GM12878 (cell line): ENCODE data around the gene ASB6. TPM values are rescaled to one million over a fixed set of nuclear protein-coding genes. Genes with fewer than 3 reads are reported as not detected.

Experiments
- ATAC-seq: fragments of 200-7000 bp; cut with Tn5 transposase; 3 replicates; pipeline ENCODE4 v1.9.1; 2020; ENCODE audit warnings: mild to moderate bottlenecking, moderate library complexity
- BruUV-seq: library from RNA; stranded (reverse); fragments of 400-500 nt; replicated peaks from 2 replicates; lab custom pipeline; 2021; lab: Mats Ljungman, UMichigan
- CTCF ChIA-PET: fragments of 300-600 bp; sonication (Branson Sonifier 250); formaldehyde crosslinking; extraction: SDS; loops from one replicate; lab custom pipeline; 2021; ENCODE audit warnings: inconsistent platforms; lab: Yijun Ruan, JAX
- POLR2A ChIA-PET: fragments of 350-600 bp; formaldehyde crosslinking; extraction: SDS; loops from one replicate; lab custom pipeline; 2021; ENCODE audit warnings: inconsistent platforms; lab: Charles Lee
- RAD21 ChIA-PET: fragments of 300-600 bp; sonication (Branson Sonifier 250); formaldehyde crosslinking; loops from one replicate; lab custom pipeline; 2023; ENCODE audit warnings: antibody characterized with exemption; ENCODE audit not compliant: unreplicated experiment; lab: Charles Lee
- SMC1A ChIA-PET: fragments of 300-600 bp; sonication (Branson Sonifier 250); formaldehyde crosslinking; loops from one replicate; lab custom pipeline; 2023; ENCODE audit not compliant: unreplicated experiment, uncharacterized antibody; lab: Charles Lee
- DNase-seq: peaks from one replicate; pipeline ENCODE4 v3.0.0-alpha.2; 2011; ENCODE audit warnings: low read depth, low spot score
- FAIRE-seq: peaks from 3 replicates; lab custom pipeline; 2011; peaks lifted over from hg19 to GRCh38; lab: Jason Lieb, UNC
- H2AFZ ChIP-seq: 2 replicates; pipeline ENCODE4 v1.6.0; 2011; ENCODE audit warnings: low read depth, low read length, control low read depth; ENCODE audit not compliant: control insufficient read depth
- H3K27ac ChIP-seq: 2 replicates; pipeline ENCODE4 v1.5.1; 2011; ENCODE audit warnings: control low read depth; ENCODE audit not compliant: control insufficient read depth, insufficient read depth
- H3K27me3 ChIP-seq, 2 experiments: replicated peaks in 1 of 2; 2 replicates each; pipeline versions ENCODE4 v1.6.0 to v1.6.1; 2011; ENCODE audit warnings: low read length in 1 of 2; ENCODE audit not compliant: control insufficient read depth in 2 of 2, insufficient read depth in 2 of 2
- H3K36me3 ChIP-seq, 2 experiments: 2 replicates each; pipeline ENCODE4 v1.5.1; 2011; ENCODE audit warnings: low read length in 1 of 2; ENCODE audit not compliant: control insufficient read depth in 2 of 2, insufficient read depth in 2 of 2
- H3K4me1 ChIP-seq: 2 replicates; pipeline ENCODE4 v1.6.1; 2011; ENCODE audit warnings: mild to moderate bottlenecking, low read length, moderate library complexity, mixed read lengths; ENCODE audit not compliant: control insufficient read depth, insufficient read depth
- H3K4me2 ChIP-seq: 2 replicates; pipeline ENCODE4 v1.6.0; 2011; ENCODE audit warnings: control low read depth; ENCODE audit not compliant: control insufficient read depth, insufficient read depth
- H3K4me3 ChIP-seq: fragments of 200-600 bp; sonication (generic); 2 replicates; pipeline ENCODE4 v1.5.1; 2016
- H3K79me2 ChIP-seq: 2 replicates; pipeline ENCODE4 v1.6.0; 2011; ENCODE audit warnings: low read length; ENCODE audit not compliant: control insufficient read depth, insufficient read depth
- H3K9ac ChIP-seq: 2 replicates; pipeline ENCODE4 v1.8.0; 2011; ENCODE audit warnings: low read length, control low read depth, mixed read lengths; ENCODE audit not compliant: control insufficient read depth, insufficient read depth
- H3K9me3 ChIP-seq: replicated peaks from 3 replicates; pipeline ENCODE4 v1.5.1; 2011; ENCODE audit warnings: mild to moderate bottlenecking, low read length; ENCODE audit not compliant: control insufficient read depth, insufficient read depth
- H4K20me1 ChIP-seq: 2 replicates; pipeline ENCODE4 v1.6.0; 2011; ENCODE audit not compliant: control insufficient read depth, insufficient read depth
- CHD1 ChIP-seq: IDR thresholded peaks from 2 replicates; pipeline ENCODE4 v1.6.1; 2012; ENCODE audit warnings: low read depth, low read length, improper control_type of control experiment
- CREB1 ChIP-seq: IDR thresholded peaks from 2 replicates; pipeline ENCODE4 v1.6.1; 2012; ENCODE audit warnings: low read depth, mild to moderate bottlenecking, inconsistent platforms
- EGR1 ChIP-seq, 2 experiments: IDR thresholded peaks; 1 replicate in 1 of 2; 2 replicates in 1 of 2; pipeline ENCODE4 v1.6.1; 2011 to 2012; ENCODE audit warnings: low read depth in 2 of 2, low read length in 2 of 2, borderline replicate concordance in 1 of 2, mild to moderate bottlenecking in 1 of 2, moderate library complexity in 1 of 2
- MXI1 ChIP-seq: fragments of 150-350 bp; IDR thresholded peaks from 2 replicates; pipeline ENCODE4 v1.6.1; 2011; ENCODE audit warnings: low read depth, mild to moderate bottlenecking, inconsistent platforms, low read length, improper control_type of control experiment
- SMAD1 ChIP-seq: fragments of 450-650 bp; IDR thresholded peaks from 2 replicates; pipeline ENCODE4 v1.6.1; 2018; ENCODE audit warnings: mild to moderate bottlenecking, low read depth; ENCODE audit not compliant: partially characterized antibody
- SMC3 ChIP-seq: IDR thresholded peaks from 2 replicates; pipeline ENCODE4 v1.6.1; 2011; ENCODE audit warnings: low read length, improper control_type of control experiment, borderline replicate concordance
- SREBF1 ChIP-seq: IDR thresholded peaks from 2 replicates; pipeline ENCODE4 v1.6.1; 2012; ENCODE audit warnings: mild to moderate bottlenecking, low read length
- ZNF217 ChIP-seq: fragments of 450-650 bp; IDR thresholded peaks from 2 replicates; pipeline ENCODE4 v1.6.1; 2017; ENCODE audit warnings: antibody characterized with exemption, mild to moderate bottlenecking
- WGBS: methylation state at CpG from one replicate; pipeline ENCODE4 v1.1.6; 2016; ENCODE audit warnings: low lambda C conversion rate; ENCODE audit not compliant: insufficient replicate concordance, insufficient coverage; ENCODE audit errors: missing lambda C conversion rate; 5-methylcytosine and 5-hydroxymethylcytosine counted together
- in situ Hi-C: fragments of 300-500 bp; cut with MboI; formaldehyde crosslinking; loops from 9 replicates; pipeline ENCODE4 v1.14.3; 2018; ENCODE audit warnings: mixed read lengths
- intact Hi-C: fragments of 100-400 bp; cut with micrococcal nuclease; formaldehyde crosslinking; loops from one replicate; pipeline ENCODE4 v1.14.2; 2022; ENCODE audit not compliant: unreplicated experiment
- polyA plus RNA-seq, 11 experiments: library from polyadenylated mRNA; depleted of rRNA in 4 of 11; unstranded in 6 of 11; stranded (reverse) in 5 of 11; fragments of >200 nt; fragmentation: Nextera tagmentation in 4 of 11; fragmentation: Illumina TruSeq in 1 of 11; extraction: Ambion mirVana in 4 of 11; extraction: Trizol in 1 of 11; gene quantifications; 1 replicate in 1 of 11; 2 replicates in 10 of 11; pipeline versions ENCODE4 v1.2.1 to v1.2.3, GENCODE V29; 2011 to 2016; ENCODE audit warnings: inconsistent platforms in 2 of 11, missing spikeins in 2 of 11, low read depth in 1 of 11
- total RNA-seq, 4 experiments: library from RNA; depleted of rRNA in 3 of 4; stranded (reverse); fragments of >200 nt in 3 of 4; fragmentation: Illumina TruSeq in 1 of 4; extraction: Trizol in 1 of 4; gene quantifications; 2 replicates each; pipeline versions ENCODE4 v1.2.1 to v1.2.3, GENCODE V29; 2013 to 2021
- TF ChIP-seq, protein P1 (sequence below): fragments of 450-650 bp; IDR thresholded peaks from 2 replicates; pipeline ENCODE4 v1.6.1; 2017; ENCODE audit warnings: mild to moderate bottlenecking
- TF ChIP-seq, protein P2 (sequence below): fragments of 450-650 bp; IDR thresholded peaks from 2 replicates; pipeline ENCODE4 v1.6.1; 2017; ENCODE audit warnings: antibody characterized with exemption, mild to moderate bottlenecking, moderate library complexity

ASB6 gene
- total and polyA plus RNA-seq, 10 of the 15 experiments (the other 5 are each of a cell fraction or from before 2014, with no cell fraction given), result 0.80 to 18.2 (median 9.9) TPM

DNA sequence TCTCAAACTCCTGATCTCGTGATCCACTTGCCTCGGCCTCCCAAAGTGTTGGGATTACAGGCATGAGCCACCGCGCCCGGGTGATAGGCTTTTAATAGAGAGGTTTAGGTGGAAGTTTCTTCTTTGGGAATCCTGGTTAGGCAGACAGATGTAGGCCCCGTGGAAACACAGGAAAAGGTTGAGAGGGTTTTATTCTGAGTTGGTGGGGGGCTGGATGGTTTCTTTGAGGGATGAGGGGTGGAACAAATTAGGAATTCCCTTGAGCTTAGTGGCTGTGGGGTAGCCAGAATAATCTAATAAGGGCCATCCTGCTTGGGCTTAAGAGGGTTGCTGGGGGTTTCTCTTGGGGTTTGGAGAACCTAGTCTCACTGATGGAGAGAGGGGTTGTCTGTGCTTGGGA is 51.5 kb downstream of the ASB6 start:
- Histone ChIP-seq H3K9me3 (no peaks in the 10 kb centered on the region), H3K27me3 (no peaks in the 10 kb centered on the region), H2AFZ (no peak overlapping the region), H3K9ac (no peak overlapping the region), H3K4me2 (no peak overlapping the region), H3K27ac (no peak overlapping the region), H3K4me3 (no peak overlapping the region), H4K20me1 (no peaks in the 10 kb centered on the region), H3K4me1 (peaks cover 14% of the 10 kb centered on the region), H3K79me2 (no peaks in the 10 kb centered on the region), H3K36me3 (no peaks in the 10 kb centered on the region)
- FAIRE-seq (no peak), ATAC-seq (no peak), DNase-seq (no peak)
- TF ChIP-seq, protein P1, sequence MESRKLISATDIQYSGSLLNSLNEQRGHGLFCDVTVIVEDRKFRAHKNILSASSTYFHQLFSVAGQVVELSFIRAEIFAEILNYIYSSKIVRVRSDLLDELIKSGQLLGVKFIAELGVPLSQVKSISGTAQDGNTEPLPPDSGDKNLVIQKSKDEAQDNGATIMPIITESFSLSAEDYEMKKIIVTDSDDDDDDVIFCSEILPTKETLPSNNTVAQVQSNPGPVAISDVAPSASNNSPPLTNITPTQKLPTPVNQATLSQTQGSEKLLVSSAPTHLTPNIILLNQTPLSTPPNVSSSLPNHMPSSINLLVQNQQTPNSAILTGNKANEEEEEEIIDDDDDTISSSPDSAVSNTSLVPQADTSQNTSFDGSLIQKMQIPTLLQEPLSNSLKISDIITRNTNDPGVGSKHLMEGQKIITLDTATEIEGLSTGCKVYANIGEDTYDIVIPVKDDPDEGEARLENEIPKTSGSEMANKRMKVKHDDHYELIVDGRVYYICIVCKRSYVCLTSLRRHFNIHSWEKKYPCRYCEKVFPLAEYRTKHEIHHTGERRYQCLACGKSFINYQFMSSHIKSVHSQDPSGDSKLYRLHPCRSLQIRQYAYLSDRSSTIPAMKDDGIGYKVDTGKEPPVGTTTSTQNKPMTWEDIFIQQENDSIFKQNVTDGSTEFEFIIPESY, result no peak
- no peak for TF ChIP-seq SMAD1
- no peak for TF ChIP-seq SREBF1
- TF ChIP-seq ZNF217, result no peak
- no peak for TF ChIP-seq CREB1
- TF ChIP-seq, protein P2, sequence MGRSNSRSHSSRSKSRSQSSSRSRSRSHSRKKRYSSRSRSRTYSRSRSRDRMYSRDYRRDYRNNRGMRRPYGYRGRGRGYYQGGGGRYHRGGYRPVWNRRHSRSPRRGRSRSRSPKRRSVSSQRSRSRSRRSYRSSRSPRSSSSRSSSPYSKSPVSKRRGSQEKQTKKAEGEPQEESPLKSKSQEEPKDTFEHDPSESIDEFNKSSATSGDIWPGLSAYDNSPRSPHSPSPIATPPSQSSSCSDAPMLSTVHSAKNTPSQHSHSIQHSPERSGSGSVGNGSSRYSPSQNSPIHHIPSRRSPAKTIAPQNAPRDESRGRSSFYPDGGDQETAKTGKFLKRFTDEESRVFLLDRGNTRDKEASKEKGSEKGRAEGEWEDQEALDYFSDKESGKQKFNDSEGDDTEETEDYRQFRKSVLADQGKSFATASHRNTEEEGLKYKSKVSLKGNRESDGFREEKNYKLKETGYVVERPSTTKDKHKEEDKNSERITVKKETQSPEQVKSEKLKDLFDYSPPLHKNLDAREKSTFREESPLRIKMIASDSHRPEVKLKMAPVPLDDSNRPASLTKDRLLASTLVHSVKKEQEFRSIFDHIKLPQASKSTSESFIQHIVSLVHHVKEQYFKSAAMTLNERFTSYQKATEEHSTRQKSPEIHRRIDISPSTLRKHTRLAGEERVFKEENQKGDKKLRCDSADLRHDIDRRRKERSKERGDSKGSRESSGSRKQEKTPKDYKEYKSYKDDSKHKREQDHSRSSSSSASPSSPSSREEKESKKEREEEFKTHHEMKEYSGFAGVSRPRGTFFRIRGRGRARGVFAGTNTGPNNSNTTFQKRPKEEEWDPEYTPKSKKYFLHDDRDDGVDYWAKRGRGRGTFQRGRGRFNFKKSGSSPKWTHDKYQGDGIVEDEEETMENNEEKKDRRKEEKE, result no peak
- TF ChIP-seq EGR1 (IDR thresholded peaks at IDR 0.05; ENCODE audit: borderline replicate concordance in 1 of 2, low read depth in 2 of 2, low read length in 2 of 2), result no peak
- no peak for TF ChIP-seq MXI1
- no peak for TF ChIP-seq SMC3
- TF ChIP-seq CHD1, result no peak
- WGBS, result 44% methylated on average over 6 of the region's 6 CpGs
- RAD21 ChIA-PET, result no interaction called here
- POLR2A ChIA-PET, result no interaction called here
- CTCF ChIA-PET, result interaction anchor here (1.0 kb wide), 1 partner anchor 447 kb away, joined by 3 read pairs; no protein-coding TSS in a partner anchor
- in situ Hi-C loops (no loop called here), intact Hi-C loops (no loop called here)
- SMC1A ChIA-PET, result interaction anchor here (0.6 to 1.8 kb wide), 2 partner anchors 8 to 10 kb away, joined by 3 to 6 read pairs; no protein-coding TSS in a partner anchor
- no TSS peak for BruUV-seq
